ENCODE results near the gene HTR1D. TPM values are rescaled to one million over a fixed set of nuclear protein-coding genes. Genes with fewer than 3 reads are reported as not detected.

Gene HTR1D
- total and polyA plus RNA-seq, 2 donors (not counting 3 experiments of a cell fraction or from before 2014, with no cell fraction given), result 1.5 to 1.9 TPM

DNA sequence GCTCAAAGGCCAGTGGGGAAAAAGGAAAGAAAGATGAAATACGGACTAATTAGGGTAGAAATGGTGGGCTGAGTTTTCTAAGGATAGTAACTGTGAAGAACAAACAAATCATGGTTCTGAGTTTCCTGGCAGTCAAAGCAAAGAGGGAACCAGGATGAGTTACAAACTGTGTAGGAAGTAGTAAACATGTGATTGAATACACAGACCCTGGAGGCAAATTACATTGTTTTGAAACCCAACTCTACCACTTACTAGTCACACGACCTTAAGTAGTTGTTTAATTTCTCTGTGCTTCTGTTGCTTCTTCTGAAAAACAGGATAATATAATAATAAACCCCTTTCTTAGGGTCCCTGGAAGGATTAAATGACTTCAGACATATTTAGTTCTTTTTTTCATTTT is 37.4 kb downstream of the HTR1D start:
- Histone ChIP-seq H3K9me1 (replicated peaks; ENCODE audit: control insufficient read depth, extremely low read depth, insufficient read depth, low read length) (no peaks in the 10 kb centered on the region), H3K4me2 (ENCODE audit: insufficient read depth, low read length) (no peak overlapping the region), H2AFZ (ENCODE audit: low read depth, low read length) (no peak overlapping the region), H4K20me1 (replicated peaks; ENCODE audit: control insufficient read depth, extremely low read depth, insufficient read depth, low read length) (no peaks in the 10 kb centered on the region), H3K79me2 (ENCODE audit: control insufficient read depth, insufficient read depth, low read length) (no peaks in the 10 kb centered on the region), H3K27ac (ENCODE audit: insufficient read depth, low read depth, low read length) (no peak overlapping the region), H3K36me3 (ENCODE audit: control insufficient read depth in 2 of 2, extremely low read depth in 1 of 2, insufficient read depth in 2 of 2, low read length in 2 of 2) (no peaks in the 10 kb centered on the region), H3K9ac (replicated peaks; ENCODE audit: extremely low read depth, insufficient read depth, low read length) (no peak overlapping the region), H3K4me3 (replicated peaks in 1 of 3; ENCODE audit: insufficient read depth in 1 of 3, low read depth in 1 of 3, low read length in 3 of 3) (no peak overlapping the region), H3K9me3 (replicated peaks; ENCODE audit: control insufficient read depth, insufficient read depth, low read length) (no peaks in the 10 kb centered on the region), H3K4me1 (ENCODE audit: control insufficient read depth, extremely low read depth, insufficient read depth, low read length) (peaks cover 15% of the 10 kb centered on the region), H3K27me3 (ENCODE audit: control insufficient read depth in 2 of 2, insufficient read depth in 2 of 2, low read length in 2 of 2) (no peaks in the 10 kb centered on the region)
- POLR2A ChIA-PET, result interaction anchor here (1.2 kb wide), 1 partner anchor 80 kb away, joined by 3 read pairs; no protein-coding TSS in a partner anchor
- BruUV-seq (replicated peaks), result no TSS peak
- intact Hi-C loops (cut with micrococcal nuclease) (no loop called here), dilution Hi-C loops (cut with MboI; ENCODE audit: extremely low pct_ligation_motif_present, low sequenced_read_pairs) (loop anchor here (10.0 kb wide), 1 partner anchor 85 kb away; no protein-coding TSS in a partner anchor)
- CTCF ChIA-PET, result interaction anchor here (1.0 to 8.5 kb wide), 7 partner anchors 11 to 99 kb away, joined by 3 to 671 read pairs (median 14); partner anchors contain the start of gene LUZP1
- FAIRE-seq, result no peak
- TF ChIP-seq, protein P1, sequence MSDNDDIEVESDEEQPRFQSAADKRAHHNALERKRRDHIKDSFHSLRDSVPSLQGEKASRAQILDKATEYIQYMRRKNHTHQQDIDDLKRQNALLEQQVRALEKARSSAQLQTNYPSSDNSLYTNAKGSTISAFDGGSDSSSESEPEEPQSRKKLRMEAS (IDR thresholded peaks at IDR 0.05; ENCODE audit: insufficient read depth, insufficient read length), result no peak
- no peak for TF ChIP-seq POLR2A (IDR thresholded peaks at IDR 0.05; ENCODE audit: low read depth, low read length)
- TF ChIP-seq JUN (IDR thresholded peaks at IDR 0.05; ENCODE audit: borderline replicate concordance, insufficient read depth, insufficient read length, low read depth), result no peak
- no peak for TF ChIP-seq POLR2AphosphoS5 (IDR thresholded peaks at IDR 0.05; ENCODE audit: insufficient read depth, low read depth, low read length)
- TF ChIP-seq MYC (IDR thresholded peaks at IDR 0.05; ENCODE audit: low read depth, low read length), result no peak
- TF ChIP-seq EZH2 (IDR thresholded peaks at IDR 0.05; ENCODE audit: borderline replicate concordance, low read depth, low read length, severe bottlenecking), result no peak
- TF ChIP-seq FOS (IDR thresholded peaks at IDR 0.05; ENCODE audit: borderline replicate concordance, insufficient read depth, low read length), result no peak
- TF ChIP-seq, protein P2, sequence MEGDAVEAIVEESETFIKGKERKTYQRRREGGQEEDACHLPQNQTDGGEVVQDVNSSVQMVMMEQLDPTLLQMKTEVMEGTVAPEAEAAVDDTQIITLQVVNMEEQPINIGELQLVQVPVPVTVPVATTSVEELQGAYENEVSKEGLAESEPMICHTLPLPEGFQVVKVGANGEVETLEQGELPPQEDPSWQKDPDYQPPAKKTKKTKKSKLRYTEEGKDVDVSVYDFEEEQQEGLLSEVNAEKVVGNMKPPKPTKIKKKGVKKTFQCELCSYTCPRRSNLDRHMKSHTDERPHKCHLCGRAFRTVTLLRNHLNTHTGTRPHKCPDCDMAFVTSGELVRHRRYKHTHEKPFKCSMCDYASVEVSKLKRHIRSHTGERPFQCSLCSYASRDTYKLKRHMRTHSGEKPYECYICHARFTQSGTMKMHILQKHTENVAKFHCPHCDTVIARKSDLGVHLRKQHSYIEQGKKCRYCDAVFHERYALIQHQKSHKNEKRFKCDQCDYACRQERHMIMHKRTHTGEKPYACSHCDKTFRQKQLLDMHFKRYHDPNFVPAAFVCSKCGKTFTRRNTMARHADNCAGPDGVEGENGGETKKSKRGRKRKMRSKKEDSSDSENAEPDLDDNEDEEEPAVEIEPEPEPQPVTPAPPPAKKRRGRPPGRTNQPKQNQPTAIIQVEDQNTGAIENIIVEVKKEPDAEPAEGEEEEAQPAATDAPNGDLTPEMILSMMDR (IDR thresholded peaks at IDR 0.05; ENCODE audit: extremely low read depth in 1 of 2, insufficient read depth in 1 of 2, low read depth in 1 of 2, low read length in 2 of 2), result no peak
- no peak for TF ChIP-seq GATA2 (IDR thresholded peaks at IDR 0.05; ENCODE audit: insufficient read depth, insufficient read length, low read depth, low read length)
- no peak for DNase-seq (ENCODE audit: low read depth, low spot score)

Data from endothelial cell of umbilical vein (primary cell).